Endothelial cell (in vitro differentiated cells): ENCODE data around the gene ELP4. TPM values are rescaled to one million over a fixed set of nuclear protein-coding genes. Genes with fewer than 3 reads are reported as not detected.
A peak's percentile ranks its signal among the peaks of the same experiment; 100 is the strongest.

Experiments
- DNase-seq: peaks from one replicate; pipeline ENCODE4 v3.0.0; 2021; ENCODE audit warnings: low spot score
- H3K27ac Mint-ChIP-seq: one replicate; pipeline ENCODE4 v1.8.0; 2021; ENCODE audit warnings: mixed read lengths, inconsistent platforms; ENCODE audit not compliant: unreplicated experiment
- H3K27me3 Mint-ChIP-seq: one replicate; pipeline ENCODE4 v1.8.0; 2021; ENCODE audit warnings: mild to moderate bottlenecking, moderate library complexity, mixed read lengths, inconsistent platforms; ENCODE audit not compliant: unreplicated experiment
- H3K36me3 Mint-ChIP-seq: one replicate; pipeline ENCODE4 v1.8.0; 2021; ENCODE audit warnings: mild to moderate bottlenecking, low read depth, mixed read lengths, inconsistent platforms; ENCODE audit not compliant: unreplicated experiment
- H3K4me1 Mint-ChIP-seq: one replicate; pipeline ENCODE4 v1.8.0; 2021; ENCODE audit warnings: mild to moderate bottlenecking, mixed read lengths, inconsistent platforms; ENCODE audit not compliant: unreplicated experiment
- H3K4me3 Mint-ChIP-seq: one replicate; pipeline ENCODE4 v1.8.0; 2021; ENCODE audit warnings: mild to moderate bottlenecking, mixed read lengths, inconsistent platforms; ENCODE audit not compliant: unreplicated experiment
- H3K9me3 Mint-ChIP-seq: one replicate; pipeline ENCODE4 v1.8.0; 2021; ENCODE audit warnings: mixed read lengths, inconsistent platforms; ENCODE audit not compliant: unreplicated experiment
- total RNA-seq: library from RNA; stranded (reverse); fragmentation: NEBNext Ultra II Directional; extraction: Animal tissue kit (Norgen Biotek cat#: 25700); gene quantifications from one replicate; pipeline ENCODE4 v1.2.1, GENCODE V29; 2021; ENCODE audit not compliant: unreplicated experiment
- TF ChIP-seq, protein P1 (sequence below): fragments of 200-600 bp; sonication (generic); IDR thresholded peaks from one replicate; pipeline ENCODE4 v1.5.0; 2021; ENCODE audit warnings: antibody characterized with exemption; ENCODE audit not compliant: unreplicated experiment

The ELP4 gene
- total RNA-seq, 1 donor from 2014 or later = 9.5 TPM

DNA sequence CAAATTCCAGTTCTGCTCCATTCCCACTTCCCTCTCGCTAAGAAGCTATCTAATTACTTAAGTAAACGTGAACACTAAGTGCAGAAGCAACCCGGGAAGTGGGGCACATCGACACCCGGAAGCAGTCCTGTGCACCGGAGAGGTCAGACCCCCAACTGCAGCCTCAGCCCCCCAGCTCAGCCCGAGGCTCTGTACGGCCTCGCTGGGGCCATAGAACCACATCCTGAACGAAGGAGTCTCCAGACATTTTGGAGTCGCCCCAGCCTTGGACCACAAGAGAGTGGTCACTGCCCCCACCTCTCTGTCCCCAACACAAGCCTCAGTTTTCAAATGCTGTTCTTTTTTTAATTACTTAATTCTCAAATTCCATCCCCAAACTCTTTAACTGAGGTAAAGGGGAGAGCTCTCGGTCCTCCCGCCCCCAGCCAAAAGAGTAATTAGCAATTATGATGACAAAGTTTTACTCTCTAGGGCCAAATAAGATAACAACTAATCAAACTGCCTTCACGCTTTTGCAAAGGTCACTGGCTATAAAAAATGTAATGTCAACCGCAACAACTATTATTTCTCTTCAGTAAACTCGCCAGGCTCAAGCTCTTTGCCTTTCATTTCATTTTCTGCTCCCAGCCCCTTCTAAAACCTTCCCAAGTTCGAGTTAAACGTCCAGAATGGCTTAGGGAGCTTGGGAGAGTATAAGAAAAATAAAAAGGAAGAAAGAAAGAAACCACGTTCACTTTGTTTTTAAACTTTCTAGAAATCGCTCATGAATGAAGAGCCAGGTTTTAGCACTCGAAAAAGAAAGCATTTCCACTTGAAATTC is 299.4 kb downstream of the ELP4 start:
- TF ChIP-seq, protein P1, sequence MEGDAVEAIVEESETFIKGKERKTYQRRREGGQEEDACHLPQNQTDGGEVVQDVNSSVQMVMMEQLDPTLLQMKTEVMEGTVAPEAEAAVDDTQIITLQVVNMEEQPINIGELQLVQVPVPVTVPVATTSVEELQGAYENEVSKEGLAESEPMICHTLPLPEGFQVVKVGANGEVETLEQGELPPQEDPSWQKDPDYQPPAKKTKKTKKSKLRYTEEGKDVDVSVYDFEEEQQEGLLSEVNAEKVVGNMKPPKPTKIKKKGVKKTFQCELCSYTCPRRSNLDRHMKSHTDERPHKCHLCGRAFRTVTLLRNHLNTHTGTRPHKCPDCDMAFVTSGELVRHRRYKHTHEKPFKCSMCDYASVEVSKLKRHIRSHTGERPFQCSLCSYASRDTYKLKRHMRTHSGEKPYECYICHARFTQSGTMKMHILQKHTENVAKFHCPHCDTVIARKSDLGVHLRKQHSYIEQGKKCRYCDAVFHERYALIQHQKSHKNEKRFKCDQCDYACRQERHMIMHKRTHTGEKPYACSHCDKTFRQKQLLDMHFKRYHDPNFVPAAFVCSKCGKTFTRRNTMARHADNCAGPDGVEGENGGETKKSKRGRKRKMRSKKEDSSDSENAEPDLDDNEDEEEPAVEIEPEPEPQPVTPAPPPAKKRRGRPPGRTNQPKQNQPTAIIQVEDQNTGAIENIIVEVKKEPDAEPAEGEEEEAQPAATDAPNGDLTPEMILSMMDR = no peak
- Mint-ChIP-seq H3K4me3 (peak overlapping the region; percentile 42), H3K9me3 (no peaks in the 10 kb centered on the region), H3K4me1 (peaks cover 38% of the 10 kb centered on the region), H3K27ac (no peak overlapping the region), H3K27me3 (peaks cover 51% of the 10 kb centered on the region), H3K36me3 (peaks cover 14% of the 10 kb centered on the region)
- DNase-seq = no peak

DNA sequence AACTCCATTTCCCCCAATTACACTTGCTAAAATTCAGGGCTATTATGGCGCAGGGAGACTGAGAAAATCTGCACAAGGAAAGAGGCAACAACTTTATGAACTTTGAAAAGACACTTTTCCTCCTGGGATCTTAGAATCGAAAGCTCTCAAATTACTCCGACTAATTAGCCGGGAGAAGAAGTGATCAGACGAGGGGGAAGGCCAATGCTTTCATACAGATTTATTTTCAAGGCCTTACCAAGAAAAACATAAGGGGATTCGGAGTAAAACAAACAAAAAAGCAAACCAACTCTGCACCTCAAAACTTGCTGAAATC is 299.9 kb downstream of the ELP4 start:
- no peaks in the 10 kb centered on the region for H3K9me3 Mint-ChIP-seq
- peaks cover 50% of the 10 kb centered on the region for H3K27me3 Mint-ChIP-seq
- DNase-seq = no peak
- H3K4me1 Mint-ChIP-seq = peaks cover 32% of the 10 kb centered on the region
- peak overlapping the region; percentile 42 for H3K4me3 Mint-ChIP-seq
- TF ChIP-seq, protein P1 = no peak
- no peak overlapping the region for H3K27ac Mint-ChIP-seq
- peaks cover 14% of the 10 kb centered on the region for H3K36me3 Mint-ChIP-seq

DNA sequence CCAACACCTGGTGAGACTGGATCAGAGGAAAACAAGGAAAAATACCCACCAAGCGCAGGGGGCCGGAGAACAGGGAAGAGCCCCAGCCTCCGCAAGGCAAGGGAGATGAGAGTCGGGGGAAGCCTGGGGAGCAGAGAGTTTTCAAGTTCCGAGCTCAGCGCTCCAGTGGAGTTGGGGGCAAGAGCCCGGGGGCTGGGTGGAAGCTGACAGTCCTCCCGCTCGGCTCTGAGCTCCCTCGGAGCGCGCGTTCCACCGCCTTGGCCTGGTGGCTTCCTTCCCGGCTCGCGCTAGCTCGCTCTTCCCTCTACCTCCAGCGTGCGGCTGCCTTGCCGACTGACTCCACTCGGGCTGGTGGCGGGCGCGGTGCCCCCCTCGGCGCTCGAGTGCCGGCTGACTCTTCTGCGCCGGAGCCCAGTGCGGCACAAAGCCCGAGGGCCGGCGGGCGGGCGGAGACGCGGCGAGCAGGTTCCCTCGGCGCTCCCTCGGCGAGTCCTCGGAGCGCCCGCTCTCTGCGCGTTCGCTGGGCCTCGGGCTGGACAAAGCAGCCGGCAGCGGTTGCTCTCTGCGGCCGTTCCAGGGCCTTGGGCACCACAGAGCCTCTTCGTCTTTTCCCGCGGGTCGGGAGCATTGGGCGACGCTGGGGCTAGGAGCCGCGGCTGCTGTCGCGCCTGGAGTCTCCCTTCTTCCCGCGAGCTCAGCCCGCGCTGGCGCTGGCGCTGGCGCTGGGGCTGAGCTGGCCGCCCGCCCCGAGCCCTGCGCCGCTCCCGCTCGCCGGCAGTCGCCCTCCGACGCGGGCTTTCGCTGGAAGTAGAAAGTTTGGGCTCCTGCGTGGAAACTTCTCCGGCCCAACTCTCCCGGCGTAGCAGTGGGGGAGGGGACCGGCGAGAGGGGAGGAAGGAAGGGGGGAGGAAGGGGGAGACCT is 300.6 kb downstream of the ELP4 start:
- DNase-seq = peak; percentile 56
- peaks cover 52% of the 10 kb centered on the region for H3K27me3 Mint-ChIP-seq
- peak overlapping the region; percentile 84 for H3K4me3 Mint-ChIP-seq
- TF ChIP-seq, protein P1 = no peak
- H3K27ac Mint-ChIP-seq = no peak overlapping the region
- no peaks in the 10 kb centered on the region for H3K9me3 Mint-ChIP-seq
- peaks cover 14% of the 10 kb centered on the region for H3K36me3 Mint-ChIP-seq
- H3K4me1 Mint-ChIP-seq = peaks cover 33% of the 10 kb centered on the region

DNA sequence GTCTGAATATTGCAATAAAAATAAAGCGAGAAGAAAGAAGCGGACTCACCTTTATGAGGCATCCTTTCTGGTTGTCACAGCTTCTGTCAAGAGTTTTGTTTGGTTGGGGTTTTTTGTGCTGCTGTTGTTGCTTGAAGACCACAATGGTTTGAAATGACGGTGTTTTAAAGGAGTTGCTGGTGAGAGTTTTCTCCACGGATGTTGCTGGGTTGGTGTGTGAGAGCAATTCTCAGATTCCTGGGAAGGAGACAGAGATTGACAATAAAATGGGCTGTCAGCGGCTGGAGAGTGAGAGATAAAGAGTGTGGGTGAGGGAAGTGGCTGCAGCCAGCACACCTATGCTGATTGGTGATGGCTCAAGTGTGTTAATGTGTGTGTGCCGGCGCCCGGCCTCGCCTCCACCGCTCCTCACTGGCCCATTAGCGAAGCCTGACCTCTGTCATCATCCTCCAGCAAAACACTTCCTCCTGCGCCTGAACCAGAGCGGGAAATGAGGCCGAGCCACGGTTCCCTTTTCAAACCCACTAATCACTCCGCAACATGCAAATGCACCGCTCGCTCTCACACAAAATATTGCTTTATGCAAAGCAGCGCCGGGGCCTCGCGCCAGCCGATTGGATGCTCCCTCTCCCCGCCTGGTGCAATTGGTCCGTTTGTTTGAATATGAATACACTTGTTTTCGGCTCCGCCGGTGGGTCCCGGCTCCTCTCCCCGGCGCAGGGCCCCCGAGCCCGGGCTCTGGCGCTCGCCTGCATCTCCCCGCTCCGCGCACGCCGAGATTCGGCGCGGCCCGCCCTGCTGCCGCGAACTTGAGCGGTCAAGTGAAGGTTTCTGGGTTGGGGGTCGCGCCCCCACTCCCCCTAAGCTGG is 301.4 kb downstream of the ELP4 start, which contains the start of gene PAX6:
Gene PAX6 (minus strand): TSS at position 544 of the 869 bp plus-strand sequence. CDS start 4,911 bp downstream, outside the sequence.
- Mint-ChIP-seq H3K9me3 (no peaks in the 10 kb centered on the region), H3K27ac (no peak within 1 kb of the TSS), H3K4me3 (peak within 1 kb of the TSS; percentile 84), H3K36me3 (peaks cover 14% of the 10 kb centered on the region), H3K27me3 (peaks cover 53% of the 10 kb centered on the region), H3K4me1 (peaks cover 36% of the 10 kb centered on the region)
- DNase-seq = peak; percentile 57
- TF ChIP-seq, protein P1 = no peak
